Keratinocyte (primary cell): ENCODE measurements around the gene CXCR6. TPM values are rescaled to one million over a fixed set of nuclear protein-coding genes. Genes with fewer than 3 reads are reported as not detected.

Experiments used
- DNase-seq: peaks from one replicate; pipeline ENCODE4 v3.0.0-alpha.2; 2011; ENCODE audit warnings: low read depth, missing footprints, low spot score
- FAIRE-seq: peaks from 2 replicates; lab custom pipeline; 2011; peaks lifted over from hg19 to GRCh38; lab: Jason Lieb, UNC
- H2AFZ ChIP-seq: 2 replicates; pipeline ENCODE4 v1.6.0; 2012; ENCODE audit warnings: low read length, control low read depth, inconsistent platforms; ENCODE audit not compliant: control insufficient read depth
- H3K27ac ChIP-seq: 2 replicates; pipeline ENCODE4 v1.5.1; 2011; ENCODE audit warnings: low read length; ENCODE audit not compliant: control insufficient read depth, insufficient read depth
- H3K27me3 ChIP-seq: 3 replicates; pipeline ENCODE4 v1.6.0; 2011; ENCODE audit warnings: low read length; ENCODE audit not compliant: control insufficient read depth, insufficient read depth; ENCODE audit errors: extremely low read depth
- H3K36me3 ChIP-seq, 2 experiments: 2 replicates in 1 of 2; 3 replicates in 1 of 2; pipeline ENCODE4 v1.5.1; 2011; ENCODE audit warnings: low read length in 2 of 2, mild to moderate bottlenecking in 1 of 2; ENCODE audit not compliant: control insufficient read depth in 2 of 2, insufficient read depth in 2 of 2; ENCODE audit errors: extremely low read depth in 1 of 2
- H3K4me1 ChIP-seq: 3 replicates; pipeline ENCODE4 v1.5.1; 2011; ENCODE audit warnings: low read length; ENCODE audit not compliant: control insufficient read depth, insufficient read depth; ENCODE audit errors: extremely low read depth
- H3K4me2 ChIP-seq: 3 replicates; pipeline ENCODE4 v1.6.0; 2011; ENCODE audit warnings: low read depth, low read length; ENCODE audit not compliant: control insufficient read depth, insufficient read depth; ENCODE audit errors: extremely low read depth
- H3K4me3 ChIP-seq, 3 experiments: fragments of 200-600 bp in 1 of 3; sonication (generic) in 1 of 3; 2 replicates in 2 of 3; 3 replicates in 1 of 3; pipeline ENCODE4 v1.5.1; 2011 to 2016; ENCODE audit warnings: low read length in 3 of 3, mild to moderate bottlenecking in 3 of 3, control low read depth in 2 of 3, inconsistent platforms in 1 of 3, low read depth in 1 of 3, mixed read lengths in 1 of 3, mixed run types in 1 of 3, moderate library complexity in 1 of 3; ENCODE audit not compliant: control insufficient read depth in 2 of 3, insufficient read depth in 2 of 3; ENCODE audit errors: extremely low read depth in 1 of 3
- H3K79me2 ChIP-seq: 2 replicates; pipeline ENCODE4 v1.6.0; 2012; ENCODE audit warnings: low read length; ENCODE audit not compliant: control insufficient read depth, insufficient read depth
- H3K9ac ChIP-seq: 3 replicates; pipeline ENCODE4 v1.6.0; 2011; ENCODE audit warnings: low read length; ENCODE audit not compliant: control insufficient read depth, insufficient read depth; ENCODE audit errors: extremely low read depth
- H3K9me1 ChIP-seq: 3 replicates; pipeline ENCODE4 v1.6.0; 2011; ENCODE audit warnings: low read length; ENCODE audit not compliant: control insufficient read depth, insufficient read depth; ENCODE audit errors: extremely low read depth
- H3K9me3 ChIP-seq: 2 replicates; pipeline ENCODE4 v1.5.1; 2012; ENCODE audit warnings: low read depth, low read length; ENCODE audit not compliant: control insufficient read depth
- H4K20me1 ChIP-seq: 3 replicates; pipeline ENCODE4 v1.6.0; 2011; ENCODE audit warnings: low read length; ENCODE audit not compliant: control insufficient read depth, insufficient read depth; ENCODE audit errors: extremely low read depth
- EZH2 ChIP-seq: IDR thresholded peaks from one replicate; pipeline ENCODE4 v1.6.1; 2012; ENCODE audit warnings: inconsistent platforms, mild to moderate bottlenecking, low read length, moderate library complexity
- dilution Hi-C: fragments of 300-500 bp; cut with MboI; formaldehyde crosslinking; loops from one replicate; pipeline ENCODE4 v1.7.0; 2020; ENCODE audit warnings: low sequenced_read_pairs; ENCODE audit not compliant: extremely low pct_ligation_motif_present
- polyA plus RNA-seq, 5 experiments: library from polyadenylated mRNA; depleted of rRNA in 3 of 5; stranded (reverse) in 3 of 5; stranded (forward) in 1 of 5; unstranded in 1 of 5; fragments of >200 nt; gene quantifications; 1 replicate in 1 of 5; 2 replicates in 3 of 5; 3 replicates in 1 of 5; pipeline versions ENCODE4 v1.2.1 to v1.2.3, GENCODE V29; 2011 to 2012; ENCODE audit warnings: missing spikeins in 2 of 5, low read depth in 1 of 5, low replicate concordance in 1 of 5
- TF ChIP-seq, protein P1 (sequence below), 3 experiments: IDR thresholded peaks in 1 of 3; conservative IDR thresholded peaks in 1 of 3; optimal IDR thresholded peaks in 1 of 3; 2 replicates in 2 of 3; 3 replicates in 1 of 3; pipeline versions ENCODE3 to v1.5.1; 2011; ENCODE audit warnings: low read length in 3 of 3, mild to moderate bottlenecking in 3 of 3, moderate library complexity in 2 of 3, control low read depth in 1 of 3, inconsistent platforms in 1 of 3; ENCODE audit not compliant: insufficient read depth in 2 of 3; ENCODE audit errors: extremely low read depth in 1 of 3

Gene CXCR6
- polyA plus RNA-seq, 1 donor (not counting 4 experiments of a cell fraction or from before 2014, with no cell fraction given), result not detected

DNA sequence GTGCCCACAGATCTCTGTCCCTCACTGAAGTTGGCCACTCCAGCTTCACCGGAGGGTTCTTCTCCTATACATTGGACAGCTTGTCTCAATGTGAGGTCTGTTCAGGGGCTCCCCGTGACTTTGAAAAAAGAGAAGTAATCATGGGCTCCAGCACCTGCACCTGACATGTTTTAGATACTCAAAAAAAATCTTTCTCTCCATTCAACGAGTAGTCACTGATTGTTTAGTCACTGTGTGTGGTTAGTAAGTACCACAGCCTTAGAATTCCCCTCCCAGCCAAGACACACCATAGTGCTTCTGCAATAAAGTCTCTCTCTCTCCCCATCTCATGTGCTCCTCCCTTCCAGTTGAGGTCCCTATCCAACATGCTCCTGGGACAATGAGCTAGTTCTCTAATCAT, 38.3 kb upstream of the CXCR6 start:
- TF ChIP-seq, protein P1, sequence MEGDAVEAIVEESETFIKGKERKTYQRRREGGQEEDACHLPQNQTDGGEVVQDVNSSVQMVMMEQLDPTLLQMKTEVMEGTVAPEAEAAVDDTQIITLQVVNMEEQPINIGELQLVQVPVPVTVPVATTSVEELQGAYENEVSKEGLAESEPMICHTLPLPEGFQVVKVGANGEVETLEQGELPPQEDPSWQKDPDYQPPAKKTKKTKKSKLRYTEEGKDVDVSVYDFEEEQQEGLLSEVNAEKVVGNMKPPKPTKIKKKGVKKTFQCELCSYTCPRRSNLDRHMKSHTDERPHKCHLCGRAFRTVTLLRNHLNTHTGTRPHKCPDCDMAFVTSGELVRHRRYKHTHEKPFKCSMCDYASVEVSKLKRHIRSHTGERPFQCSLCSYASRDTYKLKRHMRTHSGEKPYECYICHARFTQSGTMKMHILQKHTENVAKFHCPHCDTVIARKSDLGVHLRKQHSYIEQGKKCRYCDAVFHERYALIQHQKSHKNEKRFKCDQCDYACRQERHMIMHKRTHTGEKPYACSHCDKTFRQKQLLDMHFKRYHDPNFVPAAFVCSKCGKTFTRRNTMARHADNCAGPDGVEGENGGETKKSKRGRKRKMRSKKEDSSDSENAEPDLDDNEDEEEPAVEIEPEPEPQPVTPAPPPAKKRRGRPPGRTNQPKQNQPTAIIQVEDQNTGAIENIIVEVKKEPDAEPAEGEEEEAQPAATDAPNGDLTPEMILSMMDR (optimal IDR thresholded peaks at IDR 0.05 in 1 of 3, IDR thresholded peaks at IDR 0.05 in 1 of 3, conservative IDR thresholded peaks at IDR 0.05 in 1 of 3; ENCODE audit: extremely low read depth in 1 of 3, insufficient read depth in 2 of 3, low read length in 3 of 3), result no peak
- TF ChIP-seq EZH2, result no peak
- Histone ChIP-seq H2AFZ (no peak overlapping the region), H3K27me3 (peaks cover 3% of the 10 kb centered on the region), H3K9me1 (no peaks in the 10 kb centered on the region), H3K79me2 (no peaks in the 10 kb centered on the region), H3K4me2 (no peak overlapping the region), H3K4me1 (no peaks in the 10 kb centered on the region), H3K27ac (no peak overlapping the region), H3K9ac (no peak overlapping the region), H3K4me3 (no peak overlapping the region), H3K36me3 (no peaks in the 10 kb centered on the region), H4K20me1 (no peaks in the 10 kb centered on the region), H3K9me3 (peaks cover 1% of the 10 kb centered on the region)
- DNase-seq (no peak), FAIRE-seq (no peak)
- dilution Hi-C loops, result no loop called here

DNA sequence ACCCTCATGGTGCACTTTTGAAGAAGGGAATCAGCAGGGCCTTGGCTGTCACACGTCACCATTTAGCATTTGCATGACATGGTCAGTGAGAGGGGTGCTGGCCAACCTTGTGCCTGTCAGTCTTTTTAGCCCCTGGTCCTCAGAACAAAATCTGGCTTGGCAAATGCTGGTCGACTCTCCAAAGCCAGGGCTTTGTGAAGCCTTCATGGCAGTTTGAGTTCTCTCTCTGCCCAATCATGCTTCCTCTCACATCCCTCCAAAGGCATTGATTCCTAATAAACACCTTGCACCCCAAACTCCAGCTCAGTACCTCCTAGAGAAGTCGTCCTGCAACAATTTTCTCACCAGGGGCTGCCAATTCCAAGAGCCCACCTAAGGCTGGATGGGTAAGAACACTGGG, 37.5 kb upstream of the CXCR6 start:
- TF ChIP-seq EZH2, result no peak
- TF ChIP-seq, protein P1 (optimal IDR thresholded peaks at IDR 0.05 in 1 of 3, IDR thresholded peaks at IDR 0.05 in 1 of 3, conservative IDR thresholded peaks at IDR 0.05 in 1 of 3; ENCODE audit: extremely low read depth in 1 of 3, insufficient read depth in 2 of 3, low read length in 3 of 3), result no peak
- Histone ChIP-seq H3K9ac (no peak overlapping the region), H3K27ac (no peak overlapping the region), H4K20me1 (no peaks in the 10 kb centered on the region), H2AFZ (no peak overlapping the region), H3K36me3 (no peaks in the 10 kb centered on the region), H3K9me3 (peaks cover 1% of the 10 kb centered on the region), H3K79me2 (no peaks in the 10 kb centered on the region), H3K4me3 (no peak overlapping the region), H3K9me1 (no peaks in the 10 kb centered on the region), H3K27me3 (peaks cover 3% of the 10 kb centered on the region), H3K4me2 (no peak overlapping the region), H3K4me1 (no peaks in the 10 kb centered on the region)
- FAIRE-seq, result no peak
- DNase-seq, result no peak
- dilution Hi-C loops, result no loop called here
